ENCODE measurements around the gene ZNF565. TPM values are rescaled to one million over a fixed set of nuclear protein-coding genes. Genes with fewer than 3 reads are reported as not detected.

The ZNF565 gene
- total and polyA plus RNA-seq, 8 donors = 3.2 to 8.3 (median 7.7) TPM

- Histone ChIP-seq H3K27ac (no peak overlapping the region), H3K36me3 (no peaks in the 10 kb centered on the region), H3K27me3 (no peaks in the 10 kb centered on the region), H3K4me1 (peaks cover 0 to 8% of the 10 kb centered on the region in 2 donors), H3K4me3 (no peak overlapping the region), H3K9me3 (no peaks in the 10 kb centered on the region)
- ATAC-seq (no peak), DNase-seq (no peak)
- intact Hi-C loops (cut with DNase I) = no loop called here
- TF ChIP-seq, protein P1, sequence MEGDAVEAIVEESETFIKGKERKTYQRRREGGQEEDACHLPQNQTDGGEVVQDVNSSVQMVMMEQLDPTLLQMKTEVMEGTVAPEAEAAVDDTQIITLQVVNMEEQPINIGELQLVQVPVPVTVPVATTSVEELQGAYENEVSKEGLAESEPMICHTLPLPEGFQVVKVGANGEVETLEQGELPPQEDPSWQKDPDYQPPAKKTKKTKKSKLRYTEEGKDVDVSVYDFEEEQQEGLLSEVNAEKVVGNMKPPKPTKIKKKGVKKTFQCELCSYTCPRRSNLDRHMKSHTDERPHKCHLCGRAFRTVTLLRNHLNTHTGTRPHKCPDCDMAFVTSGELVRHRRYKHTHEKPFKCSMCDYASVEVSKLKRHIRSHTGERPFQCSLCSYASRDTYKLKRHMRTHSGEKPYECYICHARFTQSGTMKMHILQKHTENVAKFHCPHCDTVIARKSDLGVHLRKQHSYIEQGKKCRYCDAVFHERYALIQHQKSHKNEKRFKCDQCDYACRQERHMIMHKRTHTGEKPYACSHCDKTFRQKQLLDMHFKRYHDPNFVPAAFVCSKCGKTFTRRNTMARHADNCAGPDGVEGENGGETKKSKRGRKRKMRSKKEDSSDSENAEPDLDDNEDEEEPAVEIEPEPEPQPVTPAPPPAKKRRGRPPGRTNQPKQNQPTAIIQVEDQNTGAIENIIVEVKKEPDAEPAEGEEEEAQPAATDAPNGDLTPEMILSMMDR (IDR thresholded peaks at IDR 0.05) = no peak
These were observed 4.0 kb downstream of the ZNF565 start for GRCh38 chr19:36210497-36210896.

DNA sequence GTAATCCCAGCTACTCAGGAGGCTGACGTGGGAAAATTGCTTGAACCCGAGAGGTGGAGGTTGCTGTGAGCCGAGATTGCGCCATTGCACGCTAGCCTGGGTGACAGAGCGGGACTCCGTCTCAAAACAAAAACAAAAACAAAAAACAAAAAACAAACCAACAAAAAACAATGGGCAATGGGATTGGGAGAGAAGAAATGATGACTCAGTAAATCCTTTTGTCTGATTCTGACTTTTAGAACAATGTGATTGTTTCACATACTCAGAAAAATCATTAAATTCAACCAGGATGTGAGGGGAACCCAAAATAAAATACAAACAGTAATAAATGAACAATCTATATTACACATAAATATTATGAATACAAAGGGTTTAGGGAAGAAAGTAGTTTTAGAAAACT lies 5.1 kb downstream of the ZNF565 start:
- intact Hi-C loops (cut with DNase I) = no loop called here
- DNase-seq = no peak
- peaks cover 0 to 8% of the 10 kb centered on the region in 2 donors for H3K4me1 ChIP-seq
- TF ChIP-seq, protein P1 (IDR thresholded peaks at IDR 0.05) = no peak
- no peak for ATAC-seq
- no peaks in the 10 kb centered on the region for H3K9me3 ChIP-seq
- H3K4me3 ChIP-seq = no peak overlapping the region
- H3K27ac ChIP-seq = no peak overlapping the region
- H3K36me3 ChIP-seq = no peaks in the 10 kb centered on the region
- H3K27me3 ChIP-seq = no peaks in the 10 kb centered on the region

DNA sequence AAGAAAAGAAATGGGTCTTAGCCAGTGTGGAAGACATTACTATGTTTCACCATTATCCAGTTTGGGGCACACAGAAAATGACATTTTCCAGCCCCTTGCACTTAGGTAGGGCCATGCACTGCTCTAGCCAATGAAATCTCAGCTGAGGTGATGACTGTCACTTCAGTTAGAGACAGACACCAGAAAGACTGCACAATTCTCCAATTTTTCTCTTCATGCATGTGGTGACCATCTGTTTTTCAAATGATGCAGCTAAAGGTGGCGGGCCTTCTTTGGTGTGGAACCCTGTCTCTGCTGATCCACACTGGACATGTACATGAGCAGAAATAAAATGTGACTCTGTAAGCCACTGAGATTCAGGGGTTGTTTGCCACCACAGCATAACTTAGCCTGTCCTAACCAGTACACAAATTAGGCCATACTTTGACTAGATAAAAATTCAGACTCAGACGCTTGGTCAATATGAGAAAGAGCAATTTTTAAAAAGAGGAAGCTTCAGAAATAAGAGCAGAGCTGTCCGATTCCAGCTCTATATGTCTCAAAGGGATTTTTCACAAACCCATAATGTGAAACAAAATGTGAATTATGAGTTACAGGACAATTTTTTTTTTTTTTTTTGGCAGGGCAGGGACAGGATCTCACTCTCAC lies 6.7 kb downstream of the ZNF565 start:
- no peak overlapping the region for H3K4me3 ChIP-seq
- intact Hi-C loops (cut with DNase I) = no loop called here
- ATAC-seq (no peak), DNase-seq (no peak)
- H3K9me3 ChIP-seq = no peaks in the 10 kb centered on the region
- peaks cover 0 to 2% of the 10 kb centered on the region in 2 donors for H3K36me3 ChIP-seq
- H3K4me1 ChIP-seq = no peaks in the 10 kb centered on the region
- TF ChIP-seq, protein P1 (IDR thresholded peaks at IDR 0.05) = no peak
- H3K27ac ChIP-seq = no peak overlapping the region
- H3K27me3 ChIP-seq = no peaks in the 10 kb centered on the region

GRCh38 chr19:36203293-36203692 lies 11.2 kb downstream of the ZNF565 start:
- Histone ChIP-seq H3K9me3 (no peaks in the 10 kb centered on the region), H3K27me3 (no peaks in the 10 kb centered on the region), H3K36me3 (peaks cover 0 to 13% of the 10 kb centered on the region in 2 donors), H3K4me3 (no peak overlapping the region), H3K4me1 (no peaks in the 10 kb centered on the region), H3K27ac (no peak overlapping the region)
- intact Hi-C loops (cut with DNase I) = no loop called here
- TF ChIP-seq, protein P1 (IDR thresholded peaks at IDR 0.05) = no peak
- no peak for ATAC-seq
- no peak for DNase-seq

DNA sequence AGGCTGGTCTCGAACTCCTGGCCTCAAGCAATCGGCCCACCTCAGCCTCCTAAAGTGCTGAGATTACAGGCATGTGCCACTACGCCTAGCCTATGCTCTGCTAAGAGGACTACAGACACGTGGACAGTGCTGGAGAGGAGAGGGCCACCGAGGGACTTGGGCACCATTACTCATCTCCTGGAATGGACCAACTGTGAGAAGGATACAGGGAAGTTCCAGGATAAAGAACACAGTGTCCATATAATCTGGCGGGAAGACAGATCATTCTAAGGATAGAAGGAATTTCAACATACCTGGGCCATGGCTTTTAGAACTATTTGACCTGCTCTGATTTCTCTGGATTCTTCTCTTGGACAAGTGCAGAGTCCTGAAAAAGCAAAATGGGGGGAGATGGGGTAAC lies 12.8 kb downstream of the ZNF565 start:
- no peak for ATAC-seq
- Histone ChIP-seq H3K36me3 (peaks cover 0 to 13% of the 10 kb centered on the region in 2 donors), H3K4me1 (no peaks in the 10 kb centered on the region), H3K27ac (no peak overlapping the region), H3K27me3 (no peaks in the 10 kb centered on the region), H3K4me3 (no peak overlapping the region), H3K9me3 (no peaks in the 10 kb centered on the region)
- TF ChIP-seq, protein P1 (IDR thresholded peaks at IDR 0.05) = no peak
- no peak for DNase-seq
- intact Hi-C loops (cut with DNase I) = no loop called here

All from left lung (tissue), 10 donors.